Epithelial cell of alveolus of lung (primary cell): ENCODE results near the gene TBKBP1. TPM values are rescaled to one million over a fixed set of nuclear protein-coding genes. Genes with fewer than 3 reads are reported as not detected.

Experiments
- total RNA-seq: library from RNA; depleted of rRNA; stranded (reverse); fragments of >200 nt; gene quantifications from 2 replicates; pipeline ENCODE4 v1.2.1, GENCODE V29; 2015

The TBKBP1 gene
- total RNA-seq = 4.5 and 12.9 TPM in 2 replicates

GRCh38 chr17:47693731-47694580, at the start of gene TBKBP1:
TBKBP1 (plus strand) TSS chr17:47694161; CDS start chr17:47696113, 1,952 bp downstream.

GRCh38 chr17:47649153-47649971, 44.6 kb upstream of the TBKBP1 start, which contains the start of gene KPNB1:
KPNB1 (plus strand) TSS chr17:47649919; CDS start chr17:47650245, 326 bp downstream.

GRCh38 chr17:47733047-47733673, 39.2 kb downstream of the TBKBP1 start, which contains the start of gene TBX21:
TBX21 (plus strand) TSS chr17:47733236; CDS start chr17:47733455, 219 bp downstream.

Other genes with a start within 250 kb of the TBKBP1 start
- 36.3 and 58.4 TPM in 2 replicates for gene NPEPPS, start 163.1 kb upstream of the TBKBP1 start, total RNA-seq
- gene KPNB1, start 44.2 kb upstream of the TBKBP1 start, total RNA-seq = 172 and 270 TPM in 2 replicates
- 0.39 TPM in 1 of 2 replicates, not detected in the other for gene TBX21, start 39.1 kb downstream of the TBKBP1 start, total RNA-seq
- gene OSBPL7, start 127.6 kb downstream of the TBKBP1 start, total RNA-seq = 5.9 and 10.6 TPM in 2 replicates
- gene MRPL10, start 137.4 kb downstream of the TBKBP1 start, total RNA-seq = 56.2 and 57.4 TPM in 2 replicates
- gene LRRC46, start 137.5 kb downstream of the TBKBP1 start, total RNA-seq = 0.13 TPM in 1 of 2 replicates, not detected in the other
- 16.8 and 27.5 TPM in 2 replicates for gene SCRN2, start 147.1 kb downstream of the TBKBP1 start, total RNA-seq
- gene SP6, start 157.0 kb downstream of the TBKBP1 start, total RNA-seq = 0.13 TPM in 1 of 2 replicates, not detected in the other
- gene SP2, start 202.1 kb downstream of the TBKBP1 start, total RNA-seq = 2.1 and 4.6 TPM in 2 replicates
- gene PNPO, start 247.4 kb downstream of the TBKBP1 start, total RNA-seq = 17.2 and 32.7 TPM in 2 replicates